AG04449 (cell line): ENCODE results near the gene SLC7A10.
"Not testable (repeated sequence)": the region's sequence is repeated elsewhere in the genome, so short reads cannot be mapped to it uniquely, and the experiment has no call there.

ENCODE experiments used
- CTCF ChIA-PET: fragments of 350-600 bp; formaldehyde crosslinking; extraction: SDS; loops from one replicate; lab custom pipeline; 2021; ENCODE audit warnings: antibody characterized with exemption; lab: Yijun Ruan, JAX
- POLR2A ChIA-PET: fragments of 400-600, 350-600 bp; formaldehyde crosslinking; extraction: SDS; loops from one replicate; lab custom pipeline; 2020; ENCODE audit warnings: antibody characterized with exemption, inconsistent platforms; lab: Yijun Ruan, JAX
- DNase-seq: peaks from one replicate; pipeline ENCODE4 v3.0.0-alpha.2; 2010; ENCODE audit warnings: low read depth, low spot score
- H3K4me3 ChIP-seq: 2 replicates; pipeline ENCODE4 v1.5.1; 2011; ENCODE audit warnings: low read depth, mild to moderate bottlenecking, control low read depth, low read length
- CTCF ChIP-seq: IDR thresholded peaks from one replicate; pipeline ENCODE4 v1.5.1; 2011; ENCODE audit warnings: mild to moderate bottlenecking, moderate library complexity, low read length, control low read depth, inconsistent platforms; ENCODE audit not compliant: insufficient read depth; ENCODE audit errors: missing control alignments

Gene SLC7A10

GRCh38 chr19:33191501-33191900 lies 34.1 kb downstream of the SLC7A10 start:
- H3K4me3 ChIP-seq: no peak overlapping the region
- CTCF ChIA-PET: interaction anchor here (0.8 to 2.7 kb wide), 3 partner anchors 8 to 14 kb away, joined by 3 to 18 read pairs (median 6); no protein-coding TSS in a partner anchor
- no peak for DNase-seq
- POLR2A ChIA-PET: no interaction called here
- TF ChIP-seq CTCF: no peak

GRCh38 chr19:33191092-33191491 lies 34.6 kb downstream of the SLC7A10 start:
- DNase-seq, H3K4me3 ChIP-seq, POLR2A ChIA-PET: not testable (repeated sequence)
- CTCF ChIA-PET: interaction anchor here (1.3 to 2.7 kb wide), 3 partner anchors 7 to 14 kb away, joined by 5 to 18 read pairs (median 6); no protein-coding TSS in a partner anchor

- no peak for TF ChIP-seq CTCF
- DNase-seq: no peak
- ChIA-PET POLR2A (no interaction called here), CTCF (interaction anchor here (1.5 kb wide), 1 partner anchor 12 kb away, joined by 5 read pairs; no protein-coding TSS in a partner anchor)
- no peak overlapping the region for H3K4me3 ChIP-seq
Measured at GRCh38 chr19:33189453-33189852, 36.2 kb downstream of the SLC7A10 start.

GRCh38 chr19:33187183-33187540 lies 38.5 kb downstream of the SLC7A10 start:
- DNase-seq: no peak
- CTCF ChIA-PET: interaction anchor here (1.0 to 5.6 kb wide), 5 partner anchors 10 to 219 kb away, joined by 3 to 99 read pairs (median 66); no protein-coding TSS in a partner anchor
- POLR2A ChIA-PET: no interaction called here
- TF ChIP-seq CTCF: no peak
- H3K4me3 ChIP-seq: no peak overlapping the region

- no peak for TF ChIP-seq CTCF
- CTCF ChIA-PET: interaction anchor here (1.0 to 5.6 kb wide), 7 partner anchors 9 to 219 kb away, joined by 3 to 99 read pairs (median 40); no protein-coding TSS in a partner anchor
- POLR2A ChIA-PET: no interaction called here
- DNase-seq: no peak
- no peak overlapping the region for H3K4me3 ChIP-seq
Measured at GRCh38 chr19:33186431-33187182, 39.0 kb downstream of the SLC7A10 start.

GRCh38 chr19:33177417-33177979 lies 48.2 kb downstream of the SLC7A10 start:
- TF ChIP-seq CTCF: peak; percentile 43
- ChIA-PET CTCF (interaction anchor here (0.7 to 6.9 kb wide), 14 partner anchors 9 to 229 kb away, joined by 3 to 54 read pairs (median 6); no protein-coding TSS in a partner anchor), POLR2A (interaction anchor here (0.9 to 1.5 kb wide), 6 partner anchors 17 to 197 kb away, joined by 3 to 8 read pairs (median 4); partner anchors contain the start of genes CEBPA and CEBPG)
- peak overlapping the region; percentile 60 for H3K4me3 ChIP-seq
- DNase-seq: no peak
